Measurements from ENCODE around the gene CASZ1. TPM values are rescaled to one million over a fixed set of nuclear protein-coding genes. Genes with fewer than 3 reads are reported as not detected.
A peak's percentile ranks its signal among the peaks of the same experiment; 100 is the strongest.

Gene CASZ1
- total RNA-seq, 2 experiments from 2014 or later: 11.0 to 11.5 TPM

DNA sequence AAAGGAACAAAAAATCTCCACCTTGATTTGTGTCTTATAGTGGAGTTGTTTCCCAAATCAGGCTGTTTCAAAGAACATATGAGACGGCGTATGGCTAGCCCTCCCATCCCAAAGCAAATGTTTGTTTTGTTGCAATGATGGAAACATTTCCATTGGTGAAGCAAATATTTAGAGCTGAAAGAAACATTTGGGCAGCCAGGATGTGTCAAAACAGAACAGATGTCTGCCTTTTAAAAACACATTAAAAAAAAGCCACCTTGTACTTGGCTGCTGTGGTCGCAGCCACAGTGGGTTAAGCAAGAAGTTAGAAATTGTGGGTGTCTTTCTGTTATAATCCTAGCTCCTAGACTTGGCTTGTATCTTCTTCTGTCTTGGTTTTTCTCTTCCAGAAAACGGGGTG is 205.4 kb downstream of the CASZ1 start:
- peak overlapping the region; percentile 5 for H3K4me3 Mint-ChIP-seq
- peaks cover 1% of the 10 kb centered on the region for H3K36me3 Mint-ChIP-seq
- no peaks in the 10 kb centered on the region for H3K27me3 Mint-ChIP-seq
- DNase-seq (no peak), ATAC-seq (ENCODE audit: low read depth) (peak; percentile 56)
- H3K4me1 Mint-ChIP-seq: peaks cover 9% of the 10 kb centered on the region
- POLR2A ChIA-PET: no interaction called here
- H3K27ac Mint-ChIP-seq: no peak overlapping the region
- no peaks in the 10 kb centered on the region for H3K9me3 Mint-ChIP-seq

DNA sequence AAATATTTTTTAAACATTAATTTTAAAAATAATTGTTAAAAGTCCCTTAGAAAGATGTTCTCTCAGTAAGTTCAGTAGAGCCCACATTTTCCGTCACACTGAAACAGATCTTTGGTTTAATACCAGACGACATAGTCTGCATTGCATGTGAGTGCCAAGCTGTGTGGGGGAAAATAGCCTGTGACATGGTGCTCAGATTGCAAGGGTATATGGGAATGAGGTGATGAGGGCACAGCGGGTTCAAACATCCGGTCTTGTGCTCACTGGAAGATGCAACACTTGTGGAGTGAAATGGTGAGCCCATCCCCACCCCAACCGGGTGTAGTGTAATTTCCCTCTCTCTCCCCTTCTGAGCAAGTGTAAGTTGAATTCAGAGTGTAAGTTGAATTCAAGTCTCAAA is 207.4 kb downstream of the CASZ1 start:
- ATAC-seq (ENCODE audit: low read depth): no peak
- peaks cover 7% of the 10 kb centered on the region for H3K4me1 Mint-ChIP-seq
- H3K4me3 Mint-ChIP-seq: no peak overlapping the region
- H3K27ac Mint-ChIP-seq: no peak overlapping the region
- no peaks in the 10 kb centered on the region for H3K9me3 Mint-ChIP-seq
- no peaks in the 10 kb centered on the region for H3K27me3 Mint-ChIP-seq
- no peak for DNase-seq
- POLR2A ChIA-PET: no interaction called here
- H3K36me3 Mint-ChIP-seq: peaks cover 3% of the 10 kb centered on the region

DNA sequence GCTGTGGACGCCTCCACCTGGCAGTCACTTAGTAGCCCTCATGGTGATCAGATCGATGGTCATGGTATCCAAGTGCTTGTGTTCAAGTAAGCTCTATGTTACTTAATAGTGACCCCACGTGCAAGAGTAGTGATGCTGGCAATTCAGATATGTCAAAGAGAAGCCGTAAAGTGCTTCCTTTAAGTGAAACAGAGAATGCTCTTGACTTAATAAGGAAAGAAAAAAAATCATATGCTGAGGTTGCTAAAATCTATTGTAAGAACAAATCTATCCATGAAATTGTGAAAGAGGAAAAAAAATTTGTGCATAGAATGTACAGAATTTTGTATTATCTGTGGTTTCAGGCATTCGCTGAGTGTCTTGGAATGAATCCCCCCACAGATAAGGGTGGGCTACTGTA is 207.8 kb downstream of the CASZ1 start:
- H3K36me3 Mint-ChIP-seq: peaks cover 3% of the 10 kb centered on the region
- no peak overlapping the region for H3K4me3 Mint-ChIP-seq
- no peaks in the 10 kb centered on the region for H3K9me3 Mint-ChIP-seq
- H3K4me1 Mint-ChIP-seq: peaks cover 9% of the 10 kb centered on the region
- no peak overlapping the region for H3K27ac Mint-ChIP-seq
- DNase-seq (no peak), ATAC-seq (ENCODE audit: low read depth) (no peak)
- POLR2A ChIA-PET: no interaction called here
- H3K27me3 Mint-ChIP-seq: no peaks in the 10 kb centered on the region

Other genes starting within 250 kb of the CASZ1 start
- gene TARDBP, start 216.0 kb upstream of the CASZ1 start, total RNA-seq: 100 to 1,000 TPM; 166 to 174 TPM